Embryonic facial prominence (tissue), 1 donor: ENCODE data around the gene MYPOP.
A peak's percentile ranks its signal among the peaks of the same experiment; 100 is the strongest.
"Not testable (repeated sequence)": the region's sequence is repeated elsewhere in the genome, so short reads cannot be mapped to it uniquely, and the experiment has no call there.

Experiments
- DNase-seq: peaks from one replicate; pipeline ENCODE4 v3.0.0-alpha.2; 2016; ENCODE audit errors: extremely low spot score

The MYPOP gene

GRCh38 chr19:45908956-45909355 lies 6.5 kb upstream of the MYPOP start:
- no peak for DNase-seq

GRCh38 chr19:45906221-45906620 lies 3.8 kb upstream of the MYPOP start:
- no peak for DNase-seq

- no peak for DNase-seq
Observed at GRCh38 chr19:45905011-45905410, 2.6 kb upstream of the MYPOP start.

DNA sequence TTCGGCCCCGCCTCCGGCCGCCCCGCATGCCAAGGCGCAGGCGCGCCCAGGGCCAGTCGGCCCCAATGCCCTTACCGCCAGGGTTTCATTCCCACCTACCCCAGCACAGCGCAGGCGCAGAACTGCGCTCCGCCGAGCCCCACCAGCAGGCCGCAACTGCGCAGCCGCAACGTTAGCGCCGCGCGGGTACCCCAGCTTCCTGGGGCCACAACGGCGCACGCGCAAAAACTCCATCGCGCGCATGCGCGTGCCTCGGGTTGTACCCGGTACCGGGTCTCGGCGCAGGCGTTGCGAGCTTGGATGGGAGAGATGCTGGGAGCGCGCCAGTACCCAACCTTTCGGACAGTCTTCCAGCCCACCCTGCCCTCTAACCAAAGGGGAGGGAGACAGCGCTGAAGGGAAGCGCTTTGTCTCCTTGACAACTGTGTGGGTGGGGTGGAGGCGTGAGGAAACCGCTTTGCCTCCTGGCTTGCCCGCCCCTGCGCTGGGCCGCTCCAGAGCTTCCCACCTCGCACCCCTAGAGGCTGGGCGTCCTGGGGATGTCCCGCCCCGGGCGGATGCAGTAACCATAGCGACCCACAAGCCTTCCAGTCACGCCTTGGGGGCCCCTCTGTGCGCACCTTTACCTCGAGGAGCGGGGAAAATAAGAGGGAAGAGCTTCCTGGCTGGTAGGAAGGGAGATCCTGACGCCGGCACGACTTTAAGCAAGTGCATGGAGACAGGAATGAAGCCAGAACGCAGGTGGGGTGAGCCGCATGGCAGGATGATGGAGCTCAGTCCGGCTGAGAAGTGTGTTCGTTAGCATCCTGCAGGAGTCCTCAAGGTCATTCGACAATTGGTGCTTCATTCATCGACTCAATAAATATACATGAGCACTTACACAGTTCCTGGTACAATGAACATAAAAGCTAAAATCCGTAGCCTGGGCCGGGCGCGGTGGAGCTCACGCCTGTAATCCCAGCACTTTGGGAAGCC lies 525 bp upstream of the MYPOP start:
- peak; percentile 93 for DNase-seq

DNA sequence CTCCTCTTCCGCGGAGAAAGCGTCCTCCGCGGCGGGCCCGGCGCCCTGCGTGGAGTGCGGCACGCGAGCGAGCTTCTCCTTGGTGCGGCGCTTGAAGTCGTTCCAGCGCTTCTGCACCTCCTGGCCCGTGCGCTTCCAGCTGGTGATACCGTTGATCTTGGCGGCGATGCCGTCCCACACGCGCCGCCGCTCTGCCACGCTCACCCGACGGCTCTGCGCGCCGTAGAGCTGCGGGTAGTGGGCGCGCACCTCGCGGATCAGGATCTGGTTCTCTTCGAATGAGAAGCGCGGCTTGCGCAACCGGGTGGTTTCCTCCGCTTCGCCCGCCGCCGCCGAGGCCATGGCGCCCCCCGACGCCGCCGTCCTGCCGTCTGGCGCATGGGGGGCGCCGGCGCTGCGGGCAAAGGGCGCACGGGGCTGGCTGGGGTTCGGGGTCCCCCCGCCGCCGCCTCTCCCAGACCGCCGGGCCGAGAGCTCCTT lies 941 bp downstream of the MYPOP start:
- no peak for DNase-seq

DNA sequence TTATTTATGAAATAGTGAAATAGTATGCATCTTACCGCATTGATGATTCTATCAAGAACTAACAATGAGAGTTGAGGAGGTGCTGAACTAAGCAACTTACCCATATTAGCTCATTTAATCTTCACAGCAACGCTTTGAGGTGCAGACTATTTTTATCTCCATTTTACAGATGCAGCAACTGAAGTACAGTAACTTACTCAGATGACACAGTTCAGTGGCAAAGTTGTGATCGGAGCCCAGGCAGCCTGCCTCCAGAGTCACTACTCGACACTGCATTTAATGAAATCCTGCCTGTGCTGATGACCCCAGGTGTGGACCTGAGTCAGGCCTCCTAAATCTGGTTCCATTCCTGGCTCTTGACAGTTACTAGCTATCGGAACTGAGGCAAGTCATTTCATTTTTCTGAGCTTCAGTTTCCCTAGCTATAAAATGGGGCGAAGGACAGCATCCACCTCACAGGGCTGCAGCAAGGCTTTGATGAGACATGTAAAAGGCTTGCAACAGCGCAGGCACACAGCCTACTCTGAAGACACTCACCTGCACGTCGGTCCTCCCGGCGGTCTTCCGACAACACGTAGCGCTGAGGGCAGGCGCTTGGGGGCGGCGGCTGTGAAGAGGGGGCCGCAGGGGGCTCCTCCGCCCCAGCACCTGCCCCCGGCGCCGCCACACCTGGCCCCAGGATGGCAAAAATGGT lies 1.5 kb downstream of the MYPOP start:
- DNase-seq, result no peak

GRCh38 chr19:45899919-45900589 lies 2.4 kb downstream of the MYPOP start:
- DNase-seq, result no peak

- no peak for DNase-seq
Observed at GRCh38 chr19:45899253-45899652, 3.2 kb downstream of the MYPOP start.

DNA sequence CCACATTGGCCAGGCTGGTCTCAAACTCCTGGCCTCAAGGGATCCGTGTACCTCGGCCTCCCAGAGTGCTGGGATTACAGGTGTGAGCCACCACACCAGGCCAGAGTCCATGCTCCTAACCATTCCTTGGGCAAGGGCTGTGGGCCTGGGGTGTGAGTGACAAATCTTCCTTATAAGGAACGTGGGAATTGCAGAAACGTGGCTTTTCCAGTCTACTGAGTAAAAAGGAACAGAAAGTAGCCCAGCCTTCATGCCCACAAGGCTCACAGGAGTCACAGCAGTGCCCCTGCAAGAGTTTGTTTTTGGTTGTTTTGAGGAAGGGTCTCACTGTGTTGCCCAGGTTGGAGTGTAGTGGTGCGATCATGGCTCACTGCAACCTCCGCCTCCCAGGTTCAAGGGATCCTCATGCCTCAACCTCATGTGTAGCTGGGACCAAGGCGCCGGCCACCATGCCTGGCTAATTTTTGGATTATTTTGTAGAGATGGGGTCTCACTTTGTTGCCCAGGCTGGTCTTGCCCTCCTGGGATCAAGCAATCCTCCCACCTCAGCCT lies 5.1 kb downstream of the MYPOP start:
- DNase-seq, result no peak

- not testable (repeated sequence) for DNase-seq
Observed at GRCh38 chr19:45895983-45896599, 6.3 kb downstream of the MYPOP start.

GRCh38 chr19:45895519-45895972 lies 6.9 kb downstream of the MYPOP start:
- no peak for DNase-seq

GRCh38 chr19:45890877-45891276 lies 11.5 kb downstream of the MYPOP start:
- no peak for DNase-seq

DNA sequence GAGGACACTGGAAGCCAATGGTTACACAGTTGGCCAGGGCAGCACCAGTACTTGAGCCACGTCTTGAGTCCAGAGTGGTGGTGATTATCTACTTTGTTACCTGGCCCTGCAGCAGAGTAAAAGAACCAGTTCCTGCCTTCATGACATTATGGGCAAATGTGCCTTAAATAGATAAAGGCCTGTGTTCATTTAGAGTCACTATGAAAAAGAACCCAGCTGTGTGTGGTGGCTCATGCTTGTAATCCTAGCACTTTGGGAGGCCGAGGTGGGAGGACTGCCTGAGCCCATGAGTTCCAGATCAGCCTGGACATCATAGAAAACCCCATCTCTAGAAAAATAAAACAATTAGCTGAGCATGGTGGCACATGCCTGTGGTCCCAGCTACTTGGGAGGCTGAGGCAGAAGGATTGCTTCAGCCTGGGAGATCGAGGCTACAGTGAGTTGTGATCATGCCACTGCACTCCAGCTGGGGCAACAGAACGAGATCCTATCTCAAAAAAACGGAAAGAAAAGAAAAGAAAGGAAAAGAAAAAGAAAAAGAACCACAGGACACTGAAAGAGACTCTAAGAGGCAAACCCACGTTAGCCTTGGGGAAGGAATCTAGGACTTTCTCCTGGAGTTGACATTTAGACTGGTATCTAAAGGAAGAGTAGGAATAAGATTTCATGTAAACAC lies 13.1 kb downstream of the MYPOP start:
- DNase-seq, result no peak

DNA sequence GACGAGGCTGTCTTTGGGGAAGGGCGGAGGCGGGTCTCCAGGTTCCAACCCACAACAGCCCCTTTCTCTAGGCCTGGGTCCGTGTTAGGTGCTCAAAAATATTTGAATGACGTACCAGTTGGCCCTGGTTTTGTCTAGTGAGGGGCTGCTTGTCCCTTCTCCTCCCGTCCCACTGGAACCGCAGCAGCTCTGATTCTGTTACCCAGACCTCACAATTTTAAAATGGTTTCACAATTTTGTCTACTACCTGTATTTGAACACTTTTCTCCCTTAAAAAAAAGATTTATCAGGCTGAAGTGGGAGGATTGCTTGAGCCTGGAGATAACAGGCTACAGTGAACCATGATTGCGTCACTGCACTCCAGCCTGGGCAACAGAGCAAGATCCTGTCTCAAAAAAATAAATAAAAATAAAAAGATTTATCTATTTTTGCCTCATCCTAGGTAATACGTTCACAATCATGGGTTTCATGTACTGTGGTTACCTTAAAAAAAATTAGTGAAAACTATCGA lies 15.2 kb downstream of the MYPOP start:
- DNase-seq, result no peak

GRCh38 chr19:45886427-45887199 lies 15.8 kb downstream of the MYPOP start:
- peak; percentile 86 for DNase-seq

GRCh38 chr19:45885556-45886426 lies 16.6 kb downstream of the MYPOP start, which contains the start of gene IRF2BP1:
TSS of gene IRF2BP1 (minus strand) at chr19:45886141. CDS start at chr19:45885774, 367 bp downstream.
- peak; percentile 92 for DNase-seq

GRCh38 chr19:45884682-45885555 lies 17.5 kb downstream of the MYPOP start:
- no peak for DNase-seq
